GM18520 (cell line): Measurements from ENCODE around the gene NTSR1.

Experiments used
- ATAC-seq: cut with Tn5 transposase; IDR thresholded peaks from one replicate; pipeline ENCODE4 v1.9.1; 2021; ENCODE audit not compliant: unreplicated experiment

Gene NTSR1

GRCh38 chr20:62752671-62753501 is 44.2 kb downstream of the NTSR1 start:
- ATAC-seq = no peak

GRCh38 chr20:62753626-62754025 is 45.0 kb downstream of the NTSR1 start:
- ATAC-seq = no peak

GRCh38 chr20:62754122-62754990 is 45.7 kb downstream of the NTSR1 start:
- no peak for ATAC-seq

- no peak for ATAC-seq
These were observed 46.3 kb downstream of the NTSR1 start for GRCh38 chr20:62754991-62755356.

GRCh38 chr20:62755817-62756724 is 47.4 kb downstream of the NTSR1 start:
- no peak for ATAC-seq

- no peak for ATAC-seq
These were observed 49.7 kb downstream of the NTSR1 start for GRCh38 chr20:62758226-62758912.

- ATAC-seq = no peak
These were observed 51.4 kb downstream of the NTSR1 start for GRCh38 chr20:62759981-62760431.

- no peak for ATAC-seq
These were observed 51.8 kb downstream of the NTSR1 start for GRCh38 chr20:62760471-62760855.

- ATAC-seq = no peak
These were observed 52.5 kb downstream of the NTSR1 start for GRCh38 chr20:62760856-62761758.

GRCh38 chr20:62761759-62762131 is 53.1 kb downstream of the NTSR1 start:
- ATAC-seq = no peak

GRCh38 chr20:62762376-62762775 is 53.7 kb downstream of the NTSR1 start:
- no peak for ATAC-seq

- ATAC-seq = no peak
These were observed 54.2 kb downstream of the NTSR1 start for GRCh38 chr20:62762801-62763368.

GRCh38 chr20:62763404-62763803 is 54.8 kb downstream of the NTSR1 start:
- ATAC-seq = no peak

GRCh38 chr20:62764156-62764935 is 55.7 kb downstream of the NTSR1 start:
- no peak for ATAC-seq

- ATAC-seq = no peak
These were observed 56.4 kb downstream of the NTSR1 start for GRCh38 chr20:62765021-62765420.

- ATAC-seq = no peak
These were observed 56.9 kb downstream of the NTSR1 start for GRCh38 chr20:62765432-62766070.

GRCh38 chr20:62766071-62766450 is 57.4 kb downstream of the NTSR1 start:
- no peak for ATAC-seq

GRCh38 chr20:62766716-62767115 is 58.1 kb downstream of the NTSR1 start:
- no peak for ATAC-seq
